Left colon (tissue), 2 donors: ENCODE results near the gene CTDP1. TPM values are rescaled to one million over a fixed set of nuclear protein-coding genes. Genes with fewer than 3 reads are reported as not detected.

Source experiments
- ATAC-seq: fragments of 200-7000 bp; cut with Tn5 transposase; one replicate; pipeline ENCODE4 v1.9.1; 2020; ENCODE audit warnings: mild to moderate bottlenecking, moderate library complexity
- DNase-seq, 2 donors: peaks; one replicate each; pipeline ENCODE4 v3.0.0-alpha.2; 2020
- intact Hi-C, 2 donors: fragments of 100-400 bp; cut with DNase I in 1 of 2; cut with micrococcal nuclease in 1 of 2; formaldehyde crosslinking; loops; one replicate each; pipeline versions ENCODE4 v1.11.2 to v1.14.0; 2022; cut with DNase I, micrococcal nuclease
- total RNA-seq, 2 donors: library from RNA; stranded (reverse); fragmentation: NEBNext Ultra II Directional; extraction: Animal tissue kit (Norgen Biotek cat#: 25700); gene quantifications; one replicate each; pipeline ENCODE4 v1.2.1, GENCODE V29; 2021
- donor health status: DM: no; HTN: no; CAD: no.
- donor health status: DM: yes; HTN: yes; CAD: no.

Gene CTDP1
- total RNA-seq, 2 donors from 2014 or later = 31.4 to 36.3 TPM

DNA sequence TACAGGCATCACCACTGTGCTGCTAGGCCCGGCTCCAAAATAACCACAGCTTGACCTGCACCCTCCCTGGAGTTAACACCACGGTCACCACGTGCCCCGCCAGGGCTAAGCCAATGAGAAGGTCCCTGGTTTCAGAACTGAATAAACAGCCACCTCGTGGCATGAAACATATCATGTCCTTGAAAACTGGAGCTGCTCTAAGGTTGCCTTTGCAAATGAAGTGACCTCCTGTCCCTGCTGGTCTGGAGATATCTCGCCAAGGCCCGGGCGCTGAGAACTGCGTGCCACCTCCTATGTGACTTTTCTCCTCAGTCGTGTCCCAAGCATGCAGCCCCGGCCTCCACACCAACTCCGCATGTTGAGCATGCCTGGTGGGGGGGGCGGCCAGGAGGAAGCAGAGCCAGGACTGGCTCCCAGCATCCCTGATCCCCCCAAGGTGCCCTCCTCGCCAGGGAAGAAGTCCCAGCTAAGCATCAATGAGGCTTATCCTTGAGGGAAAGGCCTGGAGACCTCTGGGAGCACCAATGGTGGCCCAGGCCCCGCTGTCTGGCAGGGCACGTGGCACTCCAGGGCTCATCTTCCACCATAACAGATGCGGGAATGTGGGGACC, 101.8 kb downstream of the CTDP1 start:
- intact Hi-C loops = no loop called here
- peak in 1 of 2 donors; percentile 19 for DNase-seq
- ATAC-seq = no peak

DNA sequence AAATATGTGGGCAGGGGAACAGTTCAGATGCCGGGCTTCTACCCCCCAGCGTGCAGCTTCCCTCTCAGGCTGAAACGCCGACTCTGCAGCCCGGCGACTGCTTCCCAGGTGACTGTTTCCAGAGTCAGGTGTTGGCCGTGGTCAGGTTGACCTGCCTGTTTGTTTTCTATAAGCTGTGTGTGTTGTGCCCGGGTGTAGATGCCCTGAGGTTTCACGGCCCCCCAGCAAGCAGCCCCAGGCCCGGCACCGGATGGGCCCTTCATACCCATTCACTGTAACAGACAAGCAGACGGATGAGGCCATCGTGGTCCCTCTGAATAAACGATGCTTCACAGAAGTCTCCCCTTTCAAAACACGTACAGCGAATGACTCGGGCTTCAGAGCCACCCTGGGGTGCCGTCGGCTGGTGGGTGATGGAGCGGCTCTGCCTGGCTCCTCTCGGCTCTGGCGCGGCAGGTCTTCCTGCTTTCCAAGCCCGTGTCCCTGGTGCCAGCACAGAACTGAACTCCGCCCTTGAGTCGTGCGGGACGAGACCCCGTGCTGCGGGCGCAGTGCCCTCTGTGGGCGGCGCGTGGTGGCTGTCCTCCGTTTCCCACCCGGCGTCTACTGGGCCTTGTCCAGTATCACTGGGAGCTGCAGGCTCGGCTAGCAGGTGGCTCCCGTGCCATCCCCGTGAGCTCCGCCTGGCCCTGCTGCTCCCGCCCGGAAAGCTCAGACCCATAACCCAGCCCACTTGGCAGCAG, 103.1 kb downstream of the CTDP1 start:
- no peak for ATAC-seq
- intact Hi-C loops = no loop called here
- peak in 1 of 2 donors; percentile 17 for DNase-seq

DNA sequence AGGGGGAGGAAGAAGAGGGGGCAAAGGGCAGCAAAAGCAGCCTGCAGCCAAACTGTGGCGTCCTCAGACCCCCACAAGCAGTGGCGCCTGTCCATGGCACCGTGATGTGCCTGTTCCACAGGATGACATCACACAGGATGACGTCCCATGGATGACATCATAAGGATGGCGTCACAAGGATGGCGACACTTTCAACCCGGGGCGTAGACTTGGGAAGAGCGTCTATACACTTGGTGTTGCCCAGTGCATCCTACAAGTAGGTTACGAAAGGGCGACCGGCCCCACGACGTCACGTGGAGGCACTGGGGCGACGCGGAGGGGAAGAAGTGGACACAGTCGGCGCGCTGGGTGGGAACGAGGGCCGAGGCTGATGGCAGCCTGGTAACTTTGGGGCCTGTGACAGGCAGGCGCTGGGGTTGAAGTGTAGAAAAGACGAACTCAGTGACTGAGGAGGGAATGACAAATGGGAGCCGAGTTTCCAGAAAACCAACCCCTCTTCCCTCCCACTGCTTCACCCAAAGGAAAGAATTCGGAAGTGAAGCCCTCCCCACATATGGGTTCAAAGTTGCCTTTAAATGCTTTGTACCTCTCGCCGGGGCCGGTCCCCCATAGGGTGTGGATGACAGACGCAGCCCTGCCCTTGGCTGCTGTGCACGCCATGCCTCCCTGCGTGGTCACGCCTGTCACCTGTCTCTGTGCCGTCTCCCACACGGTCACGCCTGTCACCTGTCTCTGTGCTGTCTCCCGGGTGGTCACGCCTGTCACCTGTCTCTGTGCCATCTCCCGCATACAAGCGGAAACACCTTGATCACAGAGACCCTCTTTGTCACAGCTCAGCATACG, 104.7 kb downstream of the CTDP1 start:
- DNase-seq = peak; percentile 17 to 22
- intact Hi-C loops = no loop called here
- peak; percentile 82 for ATAC-seq

DNA sequence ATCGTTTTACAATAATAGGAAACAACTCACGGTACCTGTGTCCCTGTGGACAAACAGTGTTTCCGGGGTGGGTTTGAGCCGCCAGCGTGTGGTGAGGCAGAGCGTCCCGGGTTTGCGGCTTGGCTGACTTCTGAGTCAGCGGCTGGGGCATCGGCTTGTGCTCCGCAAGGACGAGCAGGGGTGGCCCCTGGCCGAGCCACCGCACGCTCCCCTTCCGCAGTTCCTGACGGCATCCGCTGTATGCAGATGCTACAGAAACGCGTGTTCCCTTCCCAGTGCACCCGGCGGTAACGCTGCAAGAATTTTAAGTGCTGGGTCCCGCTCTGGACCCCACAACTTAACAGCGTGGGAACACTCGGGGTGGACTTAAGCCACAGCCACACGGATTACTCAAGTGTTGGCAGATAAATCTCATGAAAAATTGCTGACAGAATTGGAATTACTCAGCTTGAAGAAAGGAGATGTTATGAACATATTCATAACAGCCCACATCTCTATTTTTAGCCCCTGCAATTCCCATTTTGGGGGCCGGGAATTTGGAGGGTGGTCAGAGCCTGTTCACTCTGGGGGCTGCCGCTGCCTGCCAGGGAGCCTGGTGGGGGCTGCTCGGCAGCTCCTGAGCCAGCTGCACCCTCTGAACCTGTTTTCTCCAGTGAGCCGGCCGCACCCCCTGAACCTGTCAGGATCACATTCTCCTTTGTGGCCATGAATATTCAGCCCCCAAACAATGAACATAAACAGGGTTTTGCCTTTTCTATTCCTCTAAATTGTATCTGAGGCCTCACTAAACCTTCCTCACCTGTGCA, 105.6 kb downstream of the CTDP1 start:
- no peak for DNase-seq
- ATAC-seq = no peak
- intact Hi-C loops = no loop called here

DNA sequence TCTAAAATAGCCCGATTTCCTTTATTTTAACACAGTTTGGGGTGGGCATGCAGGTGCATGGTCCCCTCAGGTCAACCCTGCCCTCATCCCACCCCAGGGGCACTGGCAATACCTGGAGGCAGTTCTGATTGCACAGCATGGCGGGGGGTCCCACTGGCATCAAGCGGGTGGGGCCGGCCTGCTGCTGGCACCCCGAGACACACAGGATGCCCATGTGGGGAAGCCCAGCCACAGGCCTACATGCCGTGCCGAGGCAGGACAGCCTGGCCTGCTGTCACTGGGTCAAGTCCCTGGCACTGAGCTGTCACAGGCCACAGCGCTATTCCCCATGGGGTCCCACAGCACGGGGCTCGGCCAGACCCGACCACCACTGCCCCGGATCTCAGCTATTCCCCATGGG, 106.2 kb downstream of the CTDP1 start:
- no peak for DNase-seq
- intact Hi-C loops = no loop called here

DNA sequence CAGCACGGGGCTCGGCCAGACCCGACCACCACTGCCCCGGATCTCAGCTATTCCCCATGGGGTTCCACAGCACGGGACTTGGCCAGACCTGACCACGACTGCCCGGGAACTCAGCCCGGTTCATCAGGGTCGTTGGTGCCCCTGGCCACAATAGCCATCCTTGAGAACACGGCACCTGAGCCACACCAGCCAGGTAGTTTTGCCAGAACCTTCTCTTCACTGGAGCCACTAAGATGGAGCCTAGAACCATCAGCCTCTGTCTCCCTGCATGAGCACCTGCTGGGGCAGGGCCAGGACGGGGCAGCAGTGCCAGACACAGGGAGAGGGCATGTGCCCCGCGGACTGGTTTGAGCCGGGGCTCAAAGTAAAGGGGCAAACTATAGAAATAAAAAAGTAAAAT, 106.7 kb downstream of the CTDP1 start:
- ATAC-seq = no peak
- DNase-seq = no peak
- intact Hi-C loops = no loop called here

More for the DNA sequence above, 106.2 kb downstream of the CTDP1 start:
- no peak for ATAC-seq

DNA sequence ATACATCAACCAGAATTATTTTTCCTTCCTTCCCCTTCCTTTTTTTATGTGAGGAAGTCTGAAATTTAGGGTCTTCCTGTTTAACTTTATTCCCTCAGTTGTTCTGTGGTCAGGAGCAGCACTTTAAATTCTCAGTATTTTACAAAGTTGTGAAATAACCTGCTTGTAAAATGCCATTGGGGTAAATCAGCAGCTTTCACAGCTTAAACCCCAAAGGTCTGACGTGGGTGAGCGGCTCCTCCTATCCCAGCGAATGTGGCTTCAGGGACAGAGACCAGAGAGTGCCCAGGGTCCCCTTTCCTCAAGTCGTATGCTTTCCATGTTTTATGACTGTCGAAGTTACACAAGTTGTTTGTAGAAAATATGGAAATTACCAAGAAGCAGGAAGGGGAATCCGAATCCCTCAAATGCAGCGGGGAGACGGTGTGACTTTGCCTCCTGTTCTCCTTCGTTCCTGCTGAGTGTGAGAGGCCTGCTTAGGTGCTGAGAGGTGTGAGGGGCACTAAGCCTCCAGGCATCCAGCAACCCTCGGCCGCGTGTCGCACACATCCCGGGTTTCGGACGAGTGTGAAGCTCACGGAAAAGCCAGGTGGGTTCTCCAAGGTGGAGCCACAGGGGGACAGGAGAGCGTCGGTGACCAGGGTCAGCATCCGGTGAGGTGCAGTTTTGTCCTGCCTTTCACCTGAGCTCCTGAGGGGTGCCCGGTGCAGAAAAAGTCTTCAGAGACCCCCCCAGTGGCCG, 107.4 kb downstream of the CTDP1 start:
- intact Hi-C loops = no loop called here
- ATAC-seq = no peak
- no peak for DNase-seq

DNA sequence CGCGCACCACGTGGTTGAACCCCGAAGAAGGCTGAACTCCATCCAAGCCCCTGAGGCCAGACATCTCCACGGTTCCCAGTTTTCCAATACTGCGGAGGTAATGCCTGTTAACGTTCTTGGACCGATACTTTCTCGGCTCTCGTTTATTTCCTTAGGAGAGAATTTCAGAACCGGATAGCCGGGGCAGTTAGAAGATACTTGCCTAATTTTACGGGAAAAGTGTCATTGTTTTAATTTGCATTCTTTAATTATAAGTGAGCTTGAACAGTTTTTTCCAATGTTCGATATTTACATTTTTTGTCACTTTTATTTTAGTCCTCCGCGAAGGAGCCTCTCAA, 107.9 kb downstream of the CTDP1 start:
- no peak for DNase-seq
- intact Hi-C loops = no loop called here
- no peak for ATAC-seq

DNA sequence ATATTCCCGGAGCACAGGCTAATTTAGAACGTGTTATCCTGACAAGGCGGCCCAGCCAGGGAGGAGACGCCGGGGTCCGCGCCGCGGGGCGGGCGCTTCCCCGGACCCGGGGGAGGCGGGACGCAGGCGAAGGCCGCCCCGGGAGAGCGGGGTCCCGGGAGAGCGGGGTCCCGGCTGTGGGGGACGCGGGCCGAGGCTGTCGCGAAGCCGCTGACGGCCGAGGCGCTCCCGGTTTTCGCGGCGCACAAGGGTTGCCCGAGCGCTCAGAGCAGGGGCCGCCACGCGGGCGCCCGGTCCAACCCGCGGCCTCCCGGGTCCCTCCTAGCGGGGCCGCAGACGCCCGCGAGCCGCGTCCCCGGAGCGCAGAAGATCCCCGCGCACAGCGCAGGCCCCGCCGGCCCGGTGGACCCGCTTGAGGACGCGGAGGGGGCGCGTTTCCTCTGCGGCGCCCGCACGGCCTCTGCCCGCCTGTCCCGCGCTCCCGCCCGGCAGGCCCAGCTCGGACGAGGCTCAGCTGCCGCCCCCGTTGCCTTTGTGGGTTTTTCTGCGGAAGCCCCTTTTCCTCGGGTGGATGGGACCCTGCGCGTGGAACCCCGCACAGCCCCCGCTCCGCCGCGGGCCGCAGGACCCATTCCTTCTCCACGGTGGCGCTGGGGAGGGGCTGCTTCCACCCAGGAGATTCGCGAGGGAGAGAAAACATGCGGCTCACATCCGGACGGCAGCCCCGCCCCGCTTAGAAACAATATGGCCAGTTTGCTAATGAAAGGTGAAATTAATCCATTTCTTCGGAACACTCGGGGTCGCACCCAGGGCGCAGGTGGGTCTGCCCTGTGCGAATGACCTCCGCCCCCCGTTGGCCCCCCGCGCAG, 108.5 kb downstream of the CTDP1 start:
- ATAC-seq = no peak
- no peak for DNase-seq
- intact Hi-C loops = no loop called here

DNA sequence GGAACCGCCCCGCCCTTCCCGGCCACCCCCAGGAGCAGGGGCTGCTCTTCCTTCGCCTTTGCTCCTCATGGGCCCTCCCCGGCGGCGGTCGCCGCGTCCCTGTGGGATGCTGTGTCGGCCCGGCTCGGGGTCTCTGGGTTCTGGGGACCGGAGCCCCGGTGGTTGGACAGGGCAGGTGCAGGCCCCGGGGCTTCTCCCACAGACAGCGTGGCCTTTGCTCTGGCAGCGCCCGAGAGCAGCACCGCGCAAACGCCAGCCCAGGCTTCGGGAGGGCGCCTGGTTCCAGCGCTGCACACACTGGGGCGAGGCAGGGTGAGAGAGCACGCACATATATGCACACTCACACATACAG, 109.1 kb downstream of the CTDP1 start:
- intact Hi-C loops = no loop called here
- DNase-seq = peak in 1 of 2 donors; percentile 18
- ATAC-seq = no peak

DNA sequence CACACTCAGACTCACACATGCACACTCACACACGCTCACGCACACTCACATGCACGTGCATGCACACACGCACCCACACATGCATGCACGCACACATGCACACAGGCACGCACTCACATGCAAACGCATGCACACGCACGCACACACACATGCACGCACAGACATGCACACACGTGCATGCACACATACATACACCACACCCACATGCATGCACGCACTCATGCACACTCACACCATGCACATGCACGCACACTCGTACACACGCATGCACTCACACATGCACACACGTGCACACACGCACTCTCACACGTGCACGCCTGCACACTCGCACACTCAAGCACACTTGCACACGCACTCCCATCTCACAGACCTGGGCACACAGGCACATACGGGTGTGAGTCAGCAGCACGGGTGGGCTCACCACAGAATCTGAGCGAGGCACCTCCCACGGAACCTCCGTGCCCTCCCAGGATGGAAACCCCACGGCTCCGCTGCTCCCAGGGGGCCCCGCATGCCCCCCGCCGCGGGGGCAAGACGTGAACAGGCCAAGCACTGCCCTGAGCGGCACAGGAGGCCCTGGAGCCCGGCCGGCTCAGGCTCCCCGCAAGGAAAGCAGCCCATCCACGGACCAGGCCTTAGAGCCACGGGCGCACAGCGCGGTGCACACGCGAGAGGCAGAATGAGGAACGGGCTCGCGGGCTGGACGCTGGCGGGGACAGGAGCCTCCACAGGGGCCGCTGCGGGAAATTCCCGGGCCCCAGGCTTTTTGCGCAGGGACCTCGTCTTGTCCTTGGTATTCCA, 109.7 kb downstream of the CTDP1 start:
- ATAC-seq (no peak), DNase-seq (peak in 1 of 2 donors; percentile 18)
- intact Hi-C loops = no loop called here

DNA sequence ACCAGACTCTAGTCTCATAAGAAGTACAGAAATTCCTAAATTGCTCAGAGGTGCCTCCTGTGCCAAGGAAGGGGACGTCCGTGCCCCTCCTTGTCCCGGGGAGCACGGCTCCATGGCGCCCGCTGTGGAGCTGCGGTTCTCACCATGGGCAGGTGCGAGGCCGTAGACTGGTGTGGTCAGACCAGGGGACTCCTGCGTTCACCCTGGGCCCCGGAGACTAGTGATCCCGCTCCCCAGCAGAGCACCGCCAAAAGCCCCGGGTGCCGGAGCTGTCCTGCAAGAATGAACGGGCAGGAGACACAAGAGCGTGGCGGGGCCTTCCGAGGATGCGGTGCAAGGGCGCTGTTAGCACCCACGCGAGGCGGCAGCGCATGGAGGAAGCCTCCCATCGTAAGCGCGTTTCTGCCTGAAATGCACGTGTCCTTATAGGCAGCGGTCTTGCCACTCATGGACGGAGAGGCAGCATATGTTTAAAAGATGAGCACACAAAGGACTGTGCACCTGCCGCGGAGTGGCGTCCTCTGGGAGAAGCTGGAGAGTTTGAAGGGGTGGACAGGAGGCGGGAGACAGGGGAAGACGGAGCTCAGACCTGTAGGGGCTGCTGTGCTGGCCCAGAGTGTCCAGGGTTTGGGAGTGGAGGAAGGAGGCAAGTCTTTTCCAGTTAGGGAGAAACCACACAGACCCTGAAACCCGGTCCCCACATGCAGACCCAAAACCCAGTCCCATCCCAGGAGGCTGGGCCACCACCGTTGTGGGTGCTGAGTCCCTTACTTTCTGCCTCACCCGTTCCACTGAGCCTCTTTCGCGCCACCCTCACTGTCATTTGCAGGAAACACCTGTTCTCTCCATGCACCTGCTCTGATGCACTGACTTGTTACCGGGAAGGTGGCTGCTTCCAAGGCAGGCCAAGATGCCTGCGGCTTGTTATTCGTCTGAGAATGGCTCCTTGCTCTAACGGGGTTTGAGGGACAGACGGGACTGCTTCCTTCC, 110.6 kb downstream of the CTDP1 start:
- DNase-seq (peak in 1 of 2 donors; percentile 11), ATAC-seq (no peak)
- intact Hi-C loops = no loop called here

DNA sequence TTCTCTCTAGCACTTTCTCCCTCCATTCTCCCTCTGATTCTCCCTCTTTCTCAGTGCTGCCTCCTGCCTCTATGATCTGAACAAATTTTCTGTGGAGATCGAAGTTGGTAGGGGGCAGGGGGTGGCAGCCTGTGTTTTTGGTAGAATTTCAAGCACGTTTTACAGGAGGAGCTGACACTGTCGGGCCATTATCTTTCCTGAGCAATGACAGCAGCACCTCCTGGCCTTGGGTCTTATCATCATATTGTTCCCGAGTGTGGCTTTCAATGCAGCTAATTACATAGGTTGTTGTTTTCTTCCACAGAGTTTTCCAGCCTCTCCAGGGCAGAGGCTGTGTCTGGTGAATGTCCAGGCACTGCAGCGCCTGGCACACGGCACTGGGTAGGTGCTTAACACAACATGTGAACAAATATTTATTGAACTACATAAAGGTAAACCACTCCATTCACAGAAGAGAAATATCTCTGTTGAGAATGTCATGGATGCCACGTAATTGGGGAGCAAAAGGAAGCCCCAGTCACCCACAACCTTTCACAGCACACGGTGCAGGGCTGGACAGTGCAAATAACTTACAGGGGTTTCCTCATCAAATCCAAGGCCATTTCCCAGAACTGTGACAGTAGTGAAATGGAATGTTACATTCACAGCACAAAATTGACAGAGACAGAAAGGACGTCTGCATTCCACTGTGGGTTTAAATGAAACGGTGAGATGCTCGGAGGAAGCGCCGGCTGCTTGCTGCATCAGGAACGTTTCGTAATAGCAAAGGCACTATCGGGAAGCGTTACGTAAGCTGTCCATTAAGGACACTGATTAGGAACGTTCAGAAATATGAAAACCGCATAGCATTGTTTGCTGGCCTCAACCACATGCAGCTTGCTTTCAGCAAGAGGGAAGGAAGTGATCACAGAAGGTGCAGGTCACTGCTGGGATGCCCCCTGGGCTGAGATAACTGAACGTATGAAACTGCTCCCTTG, 111.7 kb downstream of the CTDP1 start:
- DNase-seq (peak in 1 of 2 donors; percentile 2), ATAC-seq (no peak)
- intact Hi-C loops = no loop called here

DNA sequence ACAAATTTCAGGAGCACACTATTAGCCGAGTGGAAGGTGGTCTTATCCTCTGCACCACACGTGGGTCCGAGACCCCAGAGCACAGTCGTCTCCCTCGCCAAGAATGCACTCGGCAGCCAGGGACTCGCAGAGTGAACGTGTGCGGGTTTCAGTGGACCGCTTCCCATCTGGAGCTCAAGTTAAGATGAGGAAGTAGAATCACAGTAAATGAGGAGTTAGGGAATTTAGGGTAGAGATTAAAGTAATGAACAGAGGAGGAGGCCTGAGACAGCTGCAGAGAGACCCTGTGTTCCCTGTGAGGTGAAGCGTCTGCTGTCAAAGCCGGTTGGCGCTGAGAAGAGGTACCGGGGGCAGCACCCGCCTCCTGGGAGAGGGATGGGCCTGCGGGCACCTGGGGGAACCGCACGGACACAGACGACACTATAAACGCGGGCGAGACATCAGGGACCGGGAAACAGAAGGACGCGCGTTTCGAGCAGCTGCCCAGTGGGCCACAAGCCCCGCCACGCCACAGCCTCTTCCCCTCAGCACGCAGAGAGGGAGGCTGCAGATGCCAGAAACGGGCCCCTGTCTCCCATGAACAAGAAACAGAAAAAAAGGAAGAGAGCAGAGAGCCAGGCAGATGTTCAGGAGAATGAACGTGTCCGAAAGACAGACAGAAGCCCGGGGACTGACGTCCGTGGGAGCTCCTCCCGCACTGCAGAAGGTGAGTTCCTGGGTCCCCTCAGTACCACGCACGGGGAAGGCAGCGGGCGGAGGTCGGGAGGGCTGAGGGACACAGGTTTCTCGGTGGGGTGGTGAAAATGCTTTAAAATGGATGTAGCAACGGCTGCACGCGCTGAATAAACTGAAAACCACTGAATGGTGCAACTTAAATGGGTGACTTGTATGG, 112.7 kb downstream of the CTDP1 start:
- intact Hi-C loops = no loop called here
- DNase-seq = peak in 1 of 2 donors; percentile 8
- no peak for ATAC-seq
